ENCODE data around the gene SORCS2.
"Not testable (repeated sequence)": the region's sequence is repeated elsewhere in the genome, so short reads cannot be mapped to it uniquely, and the experiment has no call there.

Gene SORCS2

GRCh38 chr4:7201420-7202305 is 9.3 kb downstream of the SORCS2 start:
- no peak for DNase-seq

DNA sequence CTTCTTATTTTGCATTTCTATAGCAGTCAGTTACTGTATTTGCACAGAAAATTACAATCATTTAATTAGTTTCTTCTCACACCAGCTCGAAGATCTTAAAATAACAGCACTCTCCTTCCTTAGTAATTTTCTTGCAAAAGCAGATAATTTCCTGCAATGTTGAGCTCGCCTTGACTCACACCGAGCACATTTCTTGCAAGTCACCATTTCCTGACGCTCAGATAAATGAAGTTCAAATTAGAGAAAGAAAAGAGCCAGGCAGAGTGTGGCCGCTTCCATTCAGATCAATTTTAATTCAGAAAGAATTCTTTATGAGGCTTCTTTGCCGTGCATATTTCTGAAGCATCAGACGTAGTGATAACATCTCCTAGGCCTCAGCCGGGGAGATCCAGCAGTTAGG is 10.1 kb downstream of the SORCS2 start:
- no peak for DNase-seq

DNA sequence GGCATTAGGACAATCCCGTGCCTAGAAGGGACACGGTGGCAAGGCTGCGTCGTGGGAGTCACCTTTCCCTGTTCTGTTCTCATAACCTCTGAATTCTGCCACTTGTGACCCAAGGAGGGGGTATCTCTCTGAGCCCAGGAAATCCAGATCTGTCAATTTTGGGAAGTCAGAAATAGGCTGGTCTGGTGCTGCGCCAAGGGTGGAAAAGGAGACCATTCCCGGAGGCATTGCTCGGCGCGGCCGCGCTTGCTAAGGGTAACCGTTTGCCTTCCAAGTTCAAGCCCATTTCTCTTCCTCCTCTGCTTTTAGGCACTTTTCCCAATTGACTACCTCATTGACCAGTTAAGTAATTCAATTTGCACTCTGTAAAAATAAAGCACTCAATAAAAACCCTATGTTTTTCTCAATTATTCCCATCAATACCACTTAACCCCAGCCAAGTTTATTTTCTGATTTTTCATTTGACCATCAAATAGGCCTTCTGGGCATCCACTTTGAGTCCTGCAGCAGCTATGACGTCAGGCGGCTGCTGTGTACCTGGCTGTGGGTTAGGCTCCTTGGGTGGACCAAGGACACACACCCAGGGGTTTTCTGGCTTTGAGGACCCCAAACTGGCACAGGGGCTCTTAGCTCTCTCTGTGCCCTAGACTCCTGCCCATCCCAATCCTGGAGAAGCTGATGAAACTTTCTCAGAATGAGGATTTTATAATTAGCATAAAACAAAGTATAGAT is 12.5 kb downstream of the SORCS2 start:
- DNase-seq, result no peak

- no peak for DNase-seq
Observed at GRCh38 chr4:7206385-7206784, 14.0 kb downstream of the SORCS2 start.

- no peak for DNase-seq
Observed at GRCh38 chr4:7206911-7207567, 14.7 kb downstream of the SORCS2 start.

DNA sequence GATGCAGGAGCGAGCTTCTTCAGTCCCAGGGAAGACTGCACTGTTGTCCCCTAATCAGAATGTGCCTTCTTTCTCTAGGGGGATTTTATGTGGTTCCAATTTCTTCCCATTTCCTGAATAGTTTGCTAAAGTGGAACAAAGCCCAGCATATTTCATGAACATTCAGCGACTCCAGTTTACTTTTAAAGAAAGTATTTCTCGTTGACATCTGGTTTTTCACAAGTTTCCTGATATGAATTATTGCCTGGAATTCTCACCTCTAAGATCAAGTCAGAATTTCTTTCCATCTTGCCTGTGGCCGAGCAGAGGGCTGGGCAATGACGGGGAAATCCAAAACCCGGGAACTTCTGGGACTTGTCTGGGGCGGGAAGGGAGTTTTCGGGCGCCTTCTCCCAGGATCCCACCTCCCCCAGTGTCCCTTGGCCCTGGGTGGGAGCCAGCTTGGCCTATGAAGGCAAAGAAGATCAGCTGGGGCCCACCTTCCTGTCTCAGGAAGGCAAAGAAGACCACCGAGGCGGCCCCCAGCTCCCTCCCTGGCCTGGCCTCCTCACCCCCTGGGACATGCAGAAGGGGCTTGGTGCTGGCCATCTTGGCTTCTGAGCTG is 15.4 kb downstream of the SORCS2 start:
- no peak for DNase-seq

DNA sequence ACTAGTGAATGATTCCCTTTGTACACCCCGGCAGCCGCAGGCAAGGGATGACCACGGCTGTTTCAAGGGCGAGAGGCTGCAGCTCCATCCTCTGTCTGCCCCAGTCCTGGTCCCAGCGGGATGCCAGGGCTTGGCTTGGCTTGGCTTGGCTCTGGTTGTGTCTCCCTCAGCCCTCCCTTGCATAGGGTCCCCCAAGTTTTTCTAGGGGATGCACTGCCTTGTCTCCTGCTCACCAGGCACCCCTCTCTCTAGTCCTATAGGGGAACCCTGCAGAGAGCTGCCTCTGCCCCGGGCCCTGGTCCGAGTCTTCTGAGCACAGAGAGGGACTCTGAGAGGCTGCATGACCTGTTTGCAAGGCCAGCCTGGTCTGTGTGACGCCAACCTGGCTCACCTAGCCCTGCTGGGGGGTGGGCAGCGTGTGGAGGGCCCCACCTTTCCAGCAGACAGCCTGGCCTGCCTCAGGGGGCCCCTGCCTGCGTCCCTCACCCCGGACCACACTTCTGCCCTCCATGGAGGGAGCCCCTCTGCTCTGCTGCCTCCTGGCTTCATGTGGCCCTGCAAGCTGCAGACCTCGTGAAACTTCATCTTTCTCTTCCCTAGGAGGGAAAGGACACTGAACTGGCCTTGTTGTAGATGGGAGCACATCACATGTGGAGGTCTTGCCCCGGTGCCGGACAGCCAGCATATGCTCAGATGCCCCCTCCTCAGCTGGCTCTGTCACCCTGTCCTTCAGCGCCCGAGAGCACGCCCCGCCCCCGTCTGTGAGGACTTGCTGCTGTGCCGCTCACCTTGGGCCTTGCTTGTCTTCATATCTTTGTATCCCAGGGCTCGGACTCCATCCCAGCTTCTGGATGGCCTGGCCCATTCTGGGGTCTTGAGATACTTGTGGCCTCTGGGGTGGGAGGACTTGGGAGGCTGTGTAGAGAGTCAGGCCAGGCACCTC is 16.4 kb downstream of the SORCS2 start:
- DNase-seq, result no peak

- DNase-seq, result no peak
Observed at GRCh38 chr4:7209699-7210098, 17.4 kb downstream of the SORCS2 start.

GRCh38 chr4:7210824-7211223 is 18.5 kb downstream of the SORCS2 start:
- no peak for DNase-seq

DNA sequence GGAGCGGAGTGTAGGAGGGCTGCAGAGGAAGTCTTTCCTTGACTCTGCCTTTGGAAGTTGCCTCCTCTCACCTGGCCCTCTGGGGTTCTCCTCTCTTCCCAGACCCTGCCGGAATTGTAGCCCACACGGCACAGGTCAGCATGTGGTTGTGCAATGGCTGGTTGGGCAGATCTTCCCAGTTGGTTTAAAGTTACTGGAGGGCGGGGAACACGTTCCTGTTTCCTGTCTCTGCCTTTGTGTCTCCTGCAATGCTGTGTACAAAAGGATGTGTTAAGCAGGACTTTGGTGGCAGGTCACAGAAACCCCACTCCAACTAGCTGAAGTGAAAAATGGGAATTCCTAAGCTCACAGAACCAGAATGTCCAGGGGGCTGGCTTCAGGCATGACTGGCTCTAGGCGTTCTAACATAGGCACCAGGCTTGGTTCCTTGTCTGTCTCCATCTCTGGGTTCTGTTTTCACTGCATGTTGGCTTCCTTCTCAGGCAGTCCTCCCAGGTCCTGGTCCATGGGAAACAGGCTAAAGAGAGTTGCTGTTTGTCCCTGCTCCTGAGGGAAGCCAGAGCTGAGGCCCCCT is 19.9 kb downstream of the SORCS2 start:
- DNase-seq, result no peak

DNA sequence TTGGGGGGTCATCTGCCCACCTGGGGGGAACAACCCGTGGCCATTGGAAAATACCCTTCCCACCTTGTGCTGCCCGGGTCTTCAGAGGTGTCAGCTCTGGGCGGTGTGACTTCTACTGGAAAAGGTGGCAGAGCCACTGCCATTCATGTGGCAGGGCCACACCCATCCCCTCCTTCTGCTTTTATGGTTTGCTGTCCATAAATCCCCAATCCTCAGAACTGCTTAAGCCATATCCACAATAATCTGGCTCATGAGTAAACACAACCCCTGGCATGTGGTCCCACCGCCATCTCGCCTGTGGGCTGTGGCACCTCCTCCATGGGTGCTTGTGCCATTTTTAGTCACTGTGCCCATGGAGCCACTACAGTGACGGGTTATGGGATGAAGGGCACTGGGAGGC is 20.6 kb downstream of the SORCS2 start:
- no peak for DNase-seq

DNA sequence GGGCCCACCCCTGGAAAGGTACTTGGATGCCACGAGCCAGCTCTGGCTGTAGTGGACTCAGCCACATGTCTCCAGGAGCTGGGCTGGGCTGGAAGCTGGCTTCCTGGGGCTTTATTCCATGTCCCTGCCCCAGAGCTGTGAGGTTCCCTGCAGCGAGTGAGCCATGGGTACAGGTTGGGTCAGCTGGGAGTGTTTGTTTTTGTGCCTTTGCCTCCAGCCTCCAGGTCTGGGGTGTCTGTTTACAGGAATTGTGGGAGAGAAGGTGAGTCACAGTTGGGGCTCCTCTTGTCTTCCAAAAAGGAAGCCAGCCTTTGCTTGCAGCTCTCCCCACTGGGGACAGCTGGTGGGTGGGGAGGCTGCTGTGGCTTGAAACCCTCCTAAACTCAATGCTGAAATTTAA is 21.5 kb downstream of the SORCS2 start:
- no peak for DNase-seq

DNA sequence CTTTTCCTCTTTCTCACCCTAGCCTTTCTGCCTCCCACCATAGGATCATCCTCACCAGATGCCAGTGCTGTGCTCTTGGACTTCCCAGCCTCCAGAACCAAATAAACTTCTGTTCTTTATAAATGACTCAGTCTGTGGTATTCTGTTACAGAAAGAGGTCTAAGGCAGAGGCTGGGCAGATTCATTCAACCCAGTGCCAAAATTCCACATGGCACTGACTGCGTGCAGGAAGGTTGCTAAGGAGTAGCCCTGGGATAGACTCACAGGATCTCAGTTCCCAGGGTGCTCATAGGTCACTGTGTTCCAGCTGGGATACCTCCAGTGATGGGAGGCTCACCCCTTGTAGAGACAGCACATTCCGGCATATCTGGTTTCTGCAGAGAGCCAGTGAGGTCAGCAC is 22.0 kb downstream of the SORCS2 start:
- DNase-seq, result no peak

- DNase-seq, result not testable (repeated sequence)
Observed at GRCh38 chr4:7215187-7215586, 22.8 kb downstream of the SORCS2 start.

DNA sequence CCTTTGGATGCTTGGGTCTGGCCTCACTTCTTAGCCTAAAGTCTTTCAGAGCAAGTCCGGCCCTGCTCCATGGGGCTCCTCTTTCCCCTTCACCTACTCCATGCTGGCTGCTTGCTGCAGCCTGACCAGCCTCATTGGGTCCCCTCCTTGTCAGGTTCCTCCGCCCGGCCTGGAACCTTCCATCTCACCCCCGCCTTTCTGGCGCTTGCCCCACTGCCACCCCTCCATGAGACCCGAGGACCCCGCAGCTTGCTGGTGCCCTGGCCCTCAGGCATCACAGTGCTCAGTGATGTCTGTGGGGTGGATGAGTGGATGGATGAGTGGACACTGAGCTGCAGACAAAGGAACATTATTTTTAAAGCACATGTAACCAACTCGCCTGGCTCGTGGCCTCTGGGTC is 24.7 kb downstream of the SORCS2 start:
- DNase-seq, result no peak

DNA sequence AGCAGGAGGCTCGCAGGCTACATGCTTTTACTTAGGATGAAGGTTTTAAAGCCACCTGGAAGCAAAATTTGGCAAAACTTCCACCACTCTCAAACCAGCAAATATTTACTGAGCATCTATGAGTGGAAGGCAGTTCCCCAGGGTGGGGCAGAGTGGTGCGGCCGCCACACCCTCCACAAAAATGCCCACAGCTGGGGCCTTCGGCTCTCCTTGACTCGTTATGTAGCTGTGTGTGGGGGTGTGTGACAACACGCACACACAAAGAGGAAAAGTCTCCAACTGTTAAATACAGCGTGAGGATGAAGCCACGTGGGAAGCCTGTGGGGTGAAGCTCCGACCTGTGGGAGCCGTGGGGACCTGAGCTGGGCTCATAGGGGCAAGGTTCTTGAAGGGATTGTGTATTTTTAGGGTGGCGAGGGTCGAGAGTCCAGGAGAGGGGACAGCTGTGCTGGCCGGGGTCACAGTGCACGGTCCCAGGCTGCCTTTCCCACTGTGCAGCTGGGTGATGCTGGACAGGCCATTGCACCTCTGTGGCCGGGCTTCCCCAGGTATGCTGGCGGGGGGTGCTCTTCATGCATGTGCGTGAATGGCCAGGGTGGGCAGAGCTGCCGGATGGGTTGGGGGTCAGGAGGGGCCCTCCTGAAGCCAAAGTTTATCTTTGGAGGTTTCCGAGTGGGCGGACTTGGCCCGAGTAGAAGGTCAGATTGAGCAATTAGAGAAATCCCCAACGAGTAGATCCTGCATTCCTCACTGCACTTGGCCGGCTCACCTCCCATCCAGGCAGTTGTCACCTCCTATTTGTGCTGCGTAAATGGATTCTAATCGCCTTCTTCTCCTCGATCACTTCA is 25.4 kb downstream of the SORCS2 start:
- DNase-seq, result no peak

DNA sequence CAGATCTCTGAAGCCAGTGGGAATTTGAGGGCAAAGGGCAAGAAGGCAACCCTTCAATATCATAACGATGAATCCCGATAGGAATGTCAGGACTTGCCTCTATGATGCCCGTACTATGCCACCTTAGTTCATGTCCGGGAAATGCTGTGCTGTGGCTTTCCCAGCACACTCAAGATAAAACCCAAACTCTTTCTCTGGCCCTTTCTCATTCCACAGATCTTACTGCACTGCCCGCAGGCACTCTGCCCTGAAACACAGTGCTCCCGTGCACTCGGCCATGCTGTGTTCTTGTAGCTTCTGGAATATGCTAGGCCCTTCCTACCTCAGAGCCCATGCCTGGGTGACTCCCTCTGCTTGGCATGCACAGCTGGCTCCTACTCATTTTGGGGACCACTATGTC is 26.3 kb downstream of the SORCS2 start:
- DNase-seq, result no peak

- no peak for DNase-seq
Observed at GRCh38 chr4:7222521-7222920, 30.2 kb downstream of the SORCS2 start.

DNA sequence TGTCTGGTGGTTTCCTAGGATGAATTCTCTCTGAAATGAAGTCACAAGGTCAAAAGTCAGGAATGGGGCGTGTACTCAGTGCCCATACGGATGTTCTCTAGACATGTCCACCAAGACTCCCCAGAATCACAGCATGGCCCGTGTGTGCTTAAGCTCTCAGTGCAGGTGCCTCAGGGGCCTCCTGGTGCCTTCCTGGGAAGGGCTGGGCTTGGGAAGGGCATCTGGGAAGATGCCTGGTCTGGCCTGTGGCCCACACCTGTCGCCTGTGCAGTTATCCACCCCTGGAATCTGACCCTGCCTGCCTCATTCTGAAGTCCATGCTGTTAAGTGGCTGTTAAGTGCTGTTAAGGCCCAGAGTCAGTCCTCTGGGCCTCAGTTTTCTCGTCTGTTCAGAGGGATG is 31.2 kb downstream of the SORCS2 start:
- DNase-seq, result no peak

- no peak for DNase-seq
Observed at GRCh38 chr4:7224001-7224400, 31.7 kb downstream of the SORCS2 start.
